Measurements from ENCODE around the gene ADSS1.
A peak's percentile ranks its signal among the peaks of the same experiment; 100 is the strongest.
"Not testable (repeated sequence)": the region's sequence is repeated elsewhere in the genome, so short reads cannot be mapped to it uniquely, and the experiment has no call there.

ADSS1 gene

DNA sequence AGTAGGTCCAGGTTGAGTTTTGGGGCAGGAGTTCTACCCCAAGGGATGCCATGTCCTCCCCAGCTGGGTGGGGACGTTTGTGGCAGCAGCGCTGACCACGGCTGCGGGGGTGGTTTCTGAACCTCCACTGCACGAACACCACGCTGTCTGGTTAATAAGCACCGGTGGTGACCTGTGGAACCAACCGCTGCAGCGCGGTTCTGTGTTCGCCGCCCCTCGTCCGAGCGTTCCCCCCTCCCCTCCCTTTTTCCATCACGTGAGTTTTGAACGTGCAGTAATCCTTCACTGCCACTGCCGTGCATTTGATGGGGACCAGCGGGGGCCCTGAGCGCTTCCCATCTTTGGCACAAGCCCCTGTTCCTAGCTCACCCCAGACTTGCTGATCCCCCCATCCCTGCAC is 6.4 kb upstream of the ADSS1 start:
- DNase-seq (ENCODE audit: low spot score), result no peak

DNA sequence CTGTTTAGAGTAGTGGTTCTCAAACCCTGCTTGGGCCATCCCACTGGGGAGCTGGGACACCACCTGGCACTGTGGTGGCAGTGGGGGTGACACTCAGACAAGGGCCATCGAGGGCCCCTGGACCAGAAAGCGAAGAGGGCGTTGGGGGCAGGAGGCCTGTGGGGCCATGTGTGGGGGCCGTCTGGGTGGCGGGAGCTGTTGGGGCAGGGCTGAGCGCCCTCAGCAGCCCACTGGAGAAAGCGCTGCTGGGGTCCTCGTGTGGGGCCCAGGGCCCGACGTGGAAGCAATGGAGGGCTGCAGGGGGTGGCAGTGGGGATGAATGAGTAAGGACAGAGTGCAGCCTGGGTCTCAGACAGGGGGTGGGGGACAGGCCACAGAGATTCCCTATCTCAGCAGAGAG is 5.9 kb upstream of the ADSS1 start:
- no peak for DNase-seq (ENCODE audit: low spot score)

DNA sequence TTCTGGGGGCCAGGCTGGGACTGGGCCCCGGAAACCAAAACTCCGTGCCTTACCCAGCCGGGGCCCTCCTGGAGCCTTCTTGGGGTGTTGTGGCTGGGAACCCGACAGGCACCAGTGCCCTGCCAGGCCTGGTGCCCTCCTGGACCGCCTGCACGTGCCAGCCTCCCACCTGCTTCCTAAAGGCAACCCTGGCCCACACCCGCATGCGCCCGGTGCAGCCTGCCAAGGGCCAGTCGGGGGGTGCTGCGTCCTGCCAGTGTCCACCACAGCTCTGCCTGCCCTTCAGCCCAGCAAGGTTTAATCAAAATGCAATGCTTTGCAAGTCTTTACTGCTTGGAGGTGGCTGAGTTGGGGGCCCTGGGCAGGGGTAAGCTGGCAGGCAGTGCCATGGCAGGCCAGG is 5.2 kb upstream of the ADSS1 start:
- no peak for DNase-seq (ENCODE audit: low spot score)

DNA sequence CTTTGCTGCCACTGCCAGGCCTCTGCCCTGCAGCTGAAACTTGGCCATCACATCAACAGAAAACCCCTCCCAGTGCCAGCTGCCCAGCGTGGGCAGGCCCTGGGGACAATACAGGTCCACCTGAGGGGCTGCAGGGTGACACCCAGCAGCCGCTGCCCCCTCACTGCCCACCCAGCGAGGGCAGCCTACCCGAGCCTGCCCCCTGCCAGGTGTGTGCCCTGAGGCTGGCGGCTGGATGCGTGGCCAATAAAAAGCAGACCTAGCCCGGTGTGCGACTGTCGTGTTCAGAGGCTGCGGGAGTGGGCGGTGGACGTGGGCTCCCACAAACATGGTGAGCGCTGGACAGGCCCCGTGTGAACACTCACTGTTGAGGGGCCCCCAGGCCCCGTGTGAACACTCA is 4.7 kb upstream of the ADSS1 start:
- DNase-seq (ENCODE audit: low spot score), result no peak

DNA sequence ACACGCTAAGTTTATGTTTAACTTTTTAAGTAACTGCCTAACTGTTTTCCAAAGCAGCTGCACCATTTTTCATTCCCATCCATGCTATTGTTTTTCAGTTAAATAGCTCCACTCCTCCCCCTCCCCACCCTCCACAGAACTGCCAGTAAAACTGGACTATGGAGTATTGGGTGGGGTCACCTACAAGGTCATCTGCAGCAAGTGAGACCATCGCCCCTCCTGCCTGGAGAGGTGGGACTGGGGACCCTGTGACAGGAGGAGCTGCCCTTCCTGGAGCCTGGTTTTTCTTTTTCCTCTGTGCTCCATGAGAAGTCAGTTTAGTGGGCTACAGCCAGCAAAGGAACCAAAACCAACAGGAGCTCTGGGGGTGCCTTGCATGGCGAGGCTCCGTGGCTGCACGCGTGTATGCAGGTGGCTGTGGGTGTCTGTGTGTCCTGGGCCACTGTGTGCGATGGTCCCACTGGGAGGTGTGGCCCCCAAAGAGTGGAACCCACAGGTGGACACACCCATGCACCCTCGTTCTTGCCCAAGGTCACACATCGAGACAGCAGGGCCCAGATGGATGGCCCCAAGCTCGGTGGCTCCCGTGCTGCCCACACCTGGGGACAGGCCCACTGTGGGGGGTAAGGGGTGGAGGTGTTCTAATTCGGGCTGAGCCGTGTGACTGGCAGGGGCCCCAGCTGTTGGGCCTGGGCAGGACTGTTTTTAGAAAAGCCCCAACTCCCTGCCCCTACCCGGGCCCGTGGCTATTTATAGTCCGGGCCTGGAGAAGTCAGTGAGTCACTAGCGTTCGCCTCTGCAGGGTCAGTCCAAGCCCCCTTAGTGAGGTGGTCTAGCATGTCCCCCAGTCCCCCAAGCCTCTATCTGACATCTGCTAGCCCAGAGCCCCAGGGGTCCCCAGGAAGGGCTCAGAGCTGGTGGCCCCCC is 2.3 kb upstream of the ADSS1 start:
- peak; percentile 45 for DNase-seq (ENCODE audit: low spot score)

DNA sequence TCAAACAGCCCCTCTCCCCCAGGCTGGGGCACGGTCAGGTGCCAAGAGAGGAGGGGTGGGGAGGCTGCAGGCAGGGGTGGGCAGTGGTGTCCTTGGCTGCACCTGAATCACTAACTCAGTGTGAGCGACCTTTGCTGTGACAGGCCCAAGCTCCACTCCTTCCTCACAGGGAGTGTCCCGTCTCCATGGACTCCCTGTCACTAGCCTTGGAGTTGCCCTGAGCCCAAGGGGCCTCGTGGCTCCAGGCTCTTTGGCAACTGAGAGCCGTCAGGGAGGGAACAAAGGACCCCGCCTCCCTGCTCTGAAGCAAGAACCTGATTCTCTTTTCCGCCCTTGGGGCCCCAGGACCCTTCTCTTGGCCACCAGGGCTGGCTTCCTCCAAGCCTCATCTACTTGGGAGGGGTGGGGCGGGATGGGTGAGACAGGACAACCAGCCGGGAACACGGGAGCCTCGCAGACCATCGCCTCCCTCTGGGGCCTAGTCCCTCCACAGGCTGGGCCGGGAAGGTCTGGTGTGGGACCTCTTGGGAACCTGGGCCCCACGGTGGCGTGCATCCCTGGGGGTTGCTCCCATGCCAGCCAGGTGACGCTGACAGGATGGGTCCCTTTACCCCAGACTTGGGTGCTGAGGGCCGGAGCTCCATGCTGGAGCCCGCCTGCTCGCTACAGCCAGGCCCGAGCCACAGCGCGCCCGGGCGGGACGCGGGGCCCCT is 935 bp upstream of the ADSS1 start:
- DNase-seq (ENCODE audit: low spot score), result no peak

DNA sequence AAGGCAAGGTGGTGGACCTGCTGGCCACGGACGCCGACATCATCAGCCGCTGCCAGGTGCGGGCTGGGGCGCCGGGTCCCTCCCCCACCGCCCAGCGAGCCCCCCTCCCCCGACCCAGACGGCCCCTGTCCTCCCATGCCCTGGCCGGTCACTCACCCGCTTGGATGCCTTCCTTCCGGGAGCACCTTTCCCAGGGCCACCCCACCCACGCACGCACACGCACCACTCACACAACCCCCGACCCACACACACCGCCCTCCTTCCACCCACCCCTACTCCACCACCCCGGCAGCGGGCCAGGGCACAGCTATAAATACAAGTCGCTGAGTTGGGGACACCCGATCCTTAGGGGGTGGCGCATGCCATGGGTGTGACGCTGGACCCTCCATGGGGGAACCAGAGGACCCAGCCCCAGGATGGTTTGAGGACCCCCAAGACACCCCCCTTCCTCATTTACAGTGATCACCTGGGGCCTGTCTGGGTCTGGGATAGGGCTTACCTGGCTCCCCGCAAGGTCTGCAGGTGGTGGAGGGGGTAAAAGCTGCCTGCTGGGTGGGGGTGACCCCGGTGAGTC is 465 bp downstream of the ADSS1 start:
- DNase-seq (ENCODE audit: low spot score), result peak; percentile 30

DNA sequence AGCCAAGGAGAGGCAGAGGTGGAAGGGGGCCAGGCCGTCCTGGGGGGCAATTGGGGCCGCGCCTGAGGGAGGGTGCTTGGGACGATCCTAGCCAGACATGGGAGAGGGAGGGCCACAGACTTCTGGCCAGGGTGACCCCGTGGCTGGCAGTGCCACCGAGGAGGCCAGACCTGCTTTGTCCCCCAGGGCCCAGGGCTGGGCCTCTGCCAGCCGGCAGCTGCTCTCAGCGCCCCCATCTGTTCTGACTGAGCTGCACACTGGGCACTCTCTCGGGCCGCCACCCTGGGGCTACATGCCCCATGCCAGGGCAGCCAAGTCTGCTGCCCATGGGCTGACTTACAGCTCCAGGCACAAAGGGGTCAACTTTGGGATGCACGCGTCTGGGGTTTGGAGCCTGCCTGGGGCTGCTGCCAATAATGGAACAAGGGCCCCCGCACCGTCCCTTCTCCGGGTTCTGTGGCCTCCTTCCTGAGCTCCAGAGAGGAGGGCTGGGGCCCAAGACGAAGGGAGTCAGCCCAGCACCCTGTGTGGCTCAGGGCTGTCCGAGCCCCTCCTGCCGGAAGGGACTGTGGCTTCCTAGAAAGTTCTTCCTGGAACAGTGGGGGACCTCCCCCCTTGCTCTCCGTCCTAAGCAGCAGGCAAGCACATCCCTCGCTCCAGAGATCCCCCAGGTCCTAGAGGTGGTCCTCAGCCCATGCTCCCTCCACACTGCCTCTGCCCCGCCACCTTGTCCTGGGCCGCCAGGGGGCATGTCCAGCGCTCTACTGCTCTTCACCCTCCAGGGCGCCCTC is 1.1 kb downstream of the ADSS1 start:
- DNase-seq (ENCODE audit: low spot score), result peak; percentile 60

DNA sequence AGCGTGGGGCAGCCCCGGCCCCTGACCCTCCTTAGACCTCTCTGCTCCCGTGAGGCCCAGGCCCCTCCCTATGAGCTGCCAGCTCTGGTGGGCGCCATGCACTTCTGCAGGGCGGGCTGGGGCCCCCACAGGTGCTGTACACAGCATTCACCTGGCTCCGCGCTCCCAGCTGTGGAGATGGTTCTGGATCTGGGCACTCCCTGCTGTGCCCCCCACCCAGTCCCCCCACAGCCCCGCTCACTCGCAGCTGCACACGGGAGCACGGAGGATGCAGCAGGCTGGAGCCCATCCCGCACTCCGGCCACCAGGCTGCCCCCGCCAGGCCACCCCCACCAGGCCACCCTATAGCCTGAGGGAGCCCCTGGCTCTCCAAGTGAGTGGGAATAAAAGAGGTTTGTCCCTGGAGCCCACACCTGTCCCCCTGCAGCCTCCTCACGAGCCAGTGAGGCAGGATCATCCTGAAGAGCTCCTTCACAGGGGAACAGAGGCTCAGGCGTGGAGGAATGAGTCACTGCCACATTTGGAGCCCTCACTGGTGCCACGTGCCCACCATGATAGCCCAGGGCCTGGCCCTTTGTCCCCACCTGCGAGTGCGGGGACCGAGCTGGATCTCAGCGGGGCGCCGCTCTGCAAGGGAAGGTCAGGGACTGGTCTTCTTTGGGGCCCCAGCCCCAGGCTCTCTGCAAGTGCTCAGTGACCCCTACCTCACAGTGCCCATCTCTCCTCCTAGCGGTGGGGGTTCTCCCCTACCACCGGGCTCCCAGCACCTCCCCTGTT is 1.9 kb downstream of the ADSS1 start:
- no peak for DNase-seq (ENCODE audit: low spot score)

DNA sequence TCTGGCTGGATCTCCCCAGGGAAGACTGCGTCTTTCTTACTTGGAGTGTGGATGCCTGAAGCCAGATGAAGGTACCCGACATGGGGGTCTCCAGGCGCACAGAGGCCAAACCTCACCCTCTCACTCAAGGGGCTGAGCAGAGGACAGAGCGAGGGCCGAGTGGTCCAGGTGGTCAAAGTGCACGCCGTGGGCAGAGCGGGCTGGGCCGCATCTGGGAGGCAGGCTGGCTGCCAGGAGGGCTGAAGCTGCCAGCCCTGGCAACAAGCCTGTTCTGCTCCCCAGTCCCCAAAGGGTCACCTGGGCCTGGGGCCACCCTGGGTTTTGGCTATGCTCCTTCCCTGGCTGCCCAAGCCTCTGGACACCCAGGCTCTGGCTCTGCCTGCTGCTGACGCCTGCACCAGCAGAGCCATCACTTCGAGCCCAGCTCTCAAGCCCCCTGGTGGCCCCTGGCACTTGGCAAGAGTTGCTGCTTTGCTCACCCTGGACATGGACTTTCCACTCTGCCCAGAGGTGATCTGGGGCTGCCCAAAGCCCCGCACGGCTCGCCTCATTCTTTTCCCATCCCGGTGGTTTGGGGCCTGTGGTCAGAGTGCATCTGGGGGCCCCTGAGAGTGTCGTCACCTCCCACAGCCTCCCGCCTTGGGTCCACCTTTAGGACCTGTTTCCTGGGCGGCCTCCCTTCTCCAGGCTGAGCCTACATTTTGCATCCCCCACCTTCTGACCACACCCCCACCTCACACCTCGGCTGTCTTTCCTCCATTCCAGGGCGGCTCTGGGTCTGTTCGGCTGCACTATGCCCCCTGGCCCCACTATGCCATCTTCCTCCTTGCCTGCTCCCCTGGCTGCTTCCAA is 2.8 kb downstream of the ADSS1 start:
- no peak for DNase-seq (ENCODE audit: low spot score)

DNA sequence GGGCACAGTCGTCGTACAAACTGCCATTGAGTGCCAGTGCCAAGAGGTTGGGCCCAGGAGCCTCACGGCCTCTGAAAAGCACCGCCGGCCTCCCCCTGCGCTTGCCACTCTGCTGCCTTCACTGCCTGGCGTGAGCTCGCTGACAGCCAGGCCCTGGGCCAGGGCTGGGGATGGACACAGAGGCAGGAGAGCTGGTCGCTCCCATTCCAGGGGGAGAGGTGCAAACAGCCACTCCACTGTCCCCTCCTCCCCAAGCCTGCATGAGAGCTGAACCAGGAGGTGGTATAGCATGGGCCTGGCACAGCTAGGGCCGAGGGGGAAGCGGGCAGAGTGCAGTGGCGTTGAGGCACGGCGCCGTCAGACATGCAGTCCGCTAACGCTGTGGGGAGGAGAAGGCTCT is 4.6 kb downstream of the ADSS1 start:
- DNase-seq (ENCODE audit: low spot score), result no peak

DNA sequence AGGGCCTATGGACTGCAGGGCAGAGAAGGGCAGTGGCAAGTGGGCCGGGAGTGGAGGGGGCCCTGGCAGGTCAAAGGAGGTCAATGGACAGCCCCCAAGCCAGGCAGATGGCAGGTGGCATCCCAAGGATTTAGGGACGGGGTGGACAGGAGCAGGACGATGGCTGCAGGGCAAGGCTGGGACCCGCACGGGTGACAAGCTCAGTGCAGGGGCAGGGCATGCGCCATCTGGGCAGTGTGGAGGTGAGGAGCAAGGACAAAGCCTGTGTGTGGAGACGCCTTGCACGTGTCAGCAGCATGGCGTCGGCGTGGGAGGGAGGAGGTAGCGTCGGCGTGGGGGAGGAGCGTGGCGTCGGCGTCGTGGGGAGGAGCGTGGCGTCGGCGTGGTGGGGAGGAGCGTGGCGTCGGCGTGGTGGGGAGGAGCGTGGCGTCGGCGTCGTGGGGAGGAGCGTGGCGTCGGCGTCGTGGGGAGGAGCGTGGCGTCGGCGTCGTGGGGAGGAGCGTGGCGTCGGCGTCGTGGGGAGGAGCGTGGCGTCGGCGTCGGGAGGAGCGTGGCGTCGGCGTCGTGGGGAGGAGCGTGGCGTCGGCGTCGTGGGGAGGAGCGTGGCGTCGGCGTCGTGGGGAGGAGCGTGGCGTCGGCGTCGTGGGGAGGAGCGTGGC is 5.3 kb downstream of the ADSS1 start:
- not testable (repeated sequence) for DNase-seq (ENCODE audit: low spot score)

DNA sequence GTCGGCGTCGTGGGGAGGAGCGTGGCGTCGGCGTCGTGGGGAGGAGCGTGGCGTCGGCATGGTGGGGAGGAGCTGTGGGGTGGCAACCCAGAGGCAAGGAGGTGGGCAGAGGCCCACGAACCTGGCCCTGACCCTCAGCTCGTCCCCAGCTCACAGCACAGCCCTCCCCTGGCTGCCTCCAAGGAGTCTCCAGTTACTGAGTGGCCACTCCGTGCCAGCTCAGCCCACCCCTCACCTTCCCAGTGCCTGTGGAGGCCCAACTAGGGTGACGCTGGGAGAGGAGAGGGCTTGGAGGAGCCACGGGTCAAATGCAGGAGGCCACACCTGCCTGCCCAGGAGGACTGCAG is 5.8 kb downstream of the ADSS1 start:
- no peak for DNase-seq (ENCODE audit: low spot score)

DNA sequence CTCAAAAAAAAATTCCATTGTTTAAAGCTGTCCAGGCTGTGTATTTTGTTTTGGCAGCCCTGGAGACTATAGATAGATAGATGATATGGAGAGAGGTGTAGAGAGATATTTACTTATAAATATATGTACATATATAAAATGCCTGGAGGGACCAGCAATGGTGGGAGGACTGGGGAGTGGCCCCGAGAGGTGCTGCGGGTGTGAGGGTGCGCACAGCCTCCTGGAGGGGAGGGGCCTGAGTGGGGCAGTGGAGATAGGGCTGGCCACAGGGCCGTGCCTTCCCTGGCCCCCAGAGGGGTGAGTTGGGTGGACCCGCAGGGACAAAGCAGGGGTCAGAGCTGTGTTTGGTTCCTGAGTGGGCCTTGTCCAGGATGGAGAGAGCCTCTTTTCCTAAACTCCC is 6.5 kb downstream of the ADSS1 start:
- no peak for DNase-seq (ENCODE audit: low spot score)

DNA sequence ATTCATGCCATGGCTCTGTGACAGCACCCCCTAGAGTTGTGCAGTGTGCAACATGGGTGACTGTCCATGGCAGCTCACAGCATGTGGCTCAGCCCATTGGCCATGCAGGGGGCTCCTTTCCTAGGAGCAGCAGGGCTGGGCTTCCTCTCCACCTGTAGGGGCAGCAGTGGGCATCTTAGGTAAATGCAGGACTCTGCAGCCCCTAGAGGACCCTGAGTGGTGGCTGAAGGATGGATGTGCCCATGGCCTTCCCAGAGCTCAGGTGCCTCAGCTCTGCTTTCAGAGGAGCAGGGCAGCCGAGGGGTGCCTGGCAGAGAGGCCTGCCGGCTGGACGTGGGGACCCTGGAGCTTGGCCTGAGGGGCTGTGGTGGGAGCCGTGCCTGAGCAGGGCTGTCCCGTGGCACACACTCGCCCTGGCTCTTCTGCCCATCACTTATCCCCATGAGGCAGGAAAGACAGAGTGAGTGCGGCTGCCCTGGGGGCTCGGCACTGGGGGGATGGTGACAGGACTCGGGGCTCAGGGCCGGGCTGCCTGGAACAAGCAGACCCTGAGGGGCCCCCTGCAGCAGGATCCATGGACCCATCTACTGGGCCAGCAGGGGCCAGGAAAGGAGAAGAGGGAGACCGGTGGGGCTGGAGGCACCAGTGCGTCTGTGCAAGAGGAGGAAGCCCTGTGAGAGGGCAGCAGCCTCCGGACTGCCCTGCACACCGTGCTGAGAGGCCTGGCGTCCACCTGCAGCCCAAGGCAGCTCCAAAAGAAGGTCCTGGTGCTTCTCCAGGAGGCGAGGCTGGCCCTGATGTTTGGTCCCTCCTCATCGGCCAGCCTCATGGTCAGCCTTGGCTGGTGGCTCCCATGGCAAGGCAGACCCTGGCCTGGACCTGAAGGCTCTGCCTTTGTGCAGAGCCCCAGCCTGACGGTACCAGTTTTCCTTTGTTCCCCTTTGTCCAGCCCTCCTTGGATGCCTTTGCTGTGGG is 7.6 kb downstream of the ADSS1 start:
- DNase-seq (ENCODE audit: low spot score), result no peak

DNA sequence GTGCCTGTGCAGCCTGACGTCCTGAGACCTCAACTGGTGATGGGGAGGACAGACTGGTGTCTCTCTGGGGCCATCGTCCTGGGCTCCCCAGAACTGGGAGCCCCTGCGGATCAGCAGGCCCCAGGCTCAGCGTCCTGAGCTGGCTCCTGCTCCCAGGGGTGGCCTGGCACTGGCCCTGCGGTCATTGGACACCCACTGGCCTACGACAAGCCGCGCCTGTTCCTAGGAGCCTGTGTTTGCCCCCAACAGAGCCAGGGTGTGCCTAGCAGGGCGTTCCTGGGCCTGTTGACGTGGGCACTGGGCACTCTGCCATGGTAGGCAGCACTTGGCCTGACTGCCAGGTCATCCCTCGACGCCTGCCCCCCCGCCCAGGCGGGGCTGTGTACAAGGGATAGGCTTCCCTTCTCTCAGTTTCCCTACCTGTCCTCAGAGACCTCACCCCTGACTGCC is 8.4 kb downstream of the ADSS1 start:
- DNase-seq (ENCODE audit: low spot score), result no peak

DNA sequence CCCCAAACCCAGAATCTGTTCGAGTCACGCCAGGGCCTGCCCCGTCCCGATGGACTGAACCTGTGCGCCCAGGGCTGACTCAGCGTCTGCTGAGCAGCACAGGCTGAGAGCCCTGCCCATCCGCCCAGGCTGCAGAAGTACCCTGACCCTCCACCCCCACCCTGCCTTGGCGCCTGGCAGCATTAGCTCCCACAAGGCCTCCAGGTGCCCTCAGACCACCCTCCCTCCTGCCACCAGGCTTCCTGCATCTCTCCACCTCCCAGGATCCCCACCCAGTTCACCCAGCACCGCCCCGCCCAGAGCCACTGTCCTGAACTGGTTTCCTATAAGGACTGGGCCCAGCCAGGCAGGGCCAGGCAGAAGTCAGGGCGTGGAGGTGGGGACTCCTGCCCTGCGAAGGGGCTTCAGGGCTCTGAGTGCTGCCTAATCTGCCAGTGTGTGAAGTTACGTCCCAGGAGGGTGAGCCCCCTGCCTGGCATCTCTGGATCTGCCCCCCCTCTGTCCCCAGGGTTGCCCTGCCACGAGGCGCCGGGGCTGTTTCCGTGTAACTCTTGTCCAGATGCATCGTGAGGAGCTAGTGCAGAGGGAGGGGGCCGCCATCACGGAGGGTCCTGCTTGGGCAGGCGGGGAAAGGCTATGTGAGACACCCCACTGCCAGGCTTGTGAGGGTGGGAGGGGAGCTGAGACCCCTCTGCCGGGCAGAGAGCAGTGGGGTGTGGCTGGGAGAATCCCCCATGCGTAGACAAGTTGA is 9.1 kb downstream of the ADSS1 start:
- DNase-seq (ENCODE audit: low spot score), result no peak

DNA sequence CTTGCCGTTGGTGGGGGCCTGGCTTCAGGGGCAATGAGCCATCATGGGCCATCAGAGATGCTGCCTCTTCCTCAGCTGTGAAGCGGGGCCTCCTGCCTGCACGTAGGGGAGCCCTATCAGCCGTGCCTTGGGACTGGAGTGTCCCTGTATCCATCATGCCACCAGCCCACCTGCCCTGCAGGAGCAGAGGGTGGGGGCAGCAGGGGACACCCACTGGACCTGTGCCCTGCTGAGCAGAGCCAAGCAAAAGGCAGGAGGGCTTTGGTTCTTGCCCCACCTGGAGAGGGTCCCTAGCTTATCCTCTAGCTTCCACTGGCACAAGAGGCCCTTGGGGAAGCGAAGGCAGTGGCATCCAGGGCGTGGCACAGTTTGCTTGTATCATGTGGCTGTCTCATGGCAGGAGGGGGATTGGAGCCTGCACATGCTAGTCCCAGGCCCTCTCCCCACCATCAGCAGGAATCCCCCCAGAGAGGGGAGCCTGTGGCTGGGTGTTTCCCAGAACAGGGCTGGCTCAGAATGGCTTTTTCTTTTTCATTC is 10.1 kb downstream of the ADSS1 start:
- no peak for DNase-seq (ENCODE audit: low spot score)

All from AG20443 (cell line).